T-helper 2 cell (primary cell): ENCODE data around the gene RRP7A.
"Not testable (repeated sequence)": the region's sequence is repeated elsewhere in the genome, so short reads cannot be mapped to it uniquely, and the experiment has no call there.

Experiments used
- DNase-seq, 5 experiments: peaks; one replicate each; pipeline versions ENCODE4 v3.0.0 to v3.0.0-alpha.2; 2012 to 2022

Gene RRP7A

GRCh38 chr22:42493393-42493792, 26.2 kb downstream of the RRP7A start:
- DNase-seq = no peak

- no peak for DNase-seq
Observed at GRCh38 chr22:42492323-42492690, 27.3 kb downstream of the RRP7A start.

- no peak for DNase-seq
Observed at GRCh38 chr22:42490243-42490832, 29.3 kb downstream of the RRP7A start.

GRCh38 chr22:42489000-42489399, 30.6 kb downstream of the RRP7A start:
- no peak for DNase-seq

GRCh38 chr22:42484506-42484905, 35.1 kb downstream of the RRP7A start:
- no peak for DNase-seq

- not testable (repeated sequence) for DNase-seq
Observed at GRCh38 chr22:42483610-42484223, 35.9 kb downstream of the RRP7A start.

GRCh38 chr22:42475122-42475521, 44.5 kb downstream of the RRP7A start:
- DNase-seq = no peak

- peak in 1 of 5 experiments; percentile 37 for DNase-seq
Observed at GRCh38 chr22:42473484-42474193, 46.0 kb downstream of the RRP7A start.

GRCh38 chr22:42472671-42473070, 46.9 kb downstream of the RRP7A start:
- no peak for DNase-seq

- DNase-seq = no peak
Observed at GRCh38 chr22:42471441-42471840, 48.2 kb downstream of the RRP7A start.

GRCh38 chr22:42470366-42471082, 49.1 kb downstream of the RRP7A start:
- DNase-seq = no peak

- no peak for DNase-seq
Observed at GRCh38 chr22:42468841-42469240, 50.8 kb downstream of the RRP7A start.

- peak in 1 of 5 experiments; percentile 30 for DNase-seq
Observed at GRCh38 chr22:42462016-42462415, 57.6 kb downstream of the RRP7A start.

- no peak for DNase-seq
Observed at GRCh38 chr22:42461511-42461910, 58.1 kb downstream of the RRP7A start.
